ENCODE data around the gene CTNNBL1.
A peak's percentile ranks its signal among the peaks of the same experiment; 100 is the strongest.
"Not testable (repeated sequence)": the region's sequence is repeated elsewhere in the genome, so short reads cannot be mapped to it uniquely, and the experiment has no call there.

Gene CTNNBL1

GRCh38 chr20:37679751-37680150 is 14.1 kb upstream of the CTNNBL1 start:
- DNase-seq, result not testable (repeated sequence)

- no peak for DNase-seq
Observed at GRCh38 chr20:37680420-37680819, 13.4 kb upstream of the CTNNBL1 start.

DNA sequence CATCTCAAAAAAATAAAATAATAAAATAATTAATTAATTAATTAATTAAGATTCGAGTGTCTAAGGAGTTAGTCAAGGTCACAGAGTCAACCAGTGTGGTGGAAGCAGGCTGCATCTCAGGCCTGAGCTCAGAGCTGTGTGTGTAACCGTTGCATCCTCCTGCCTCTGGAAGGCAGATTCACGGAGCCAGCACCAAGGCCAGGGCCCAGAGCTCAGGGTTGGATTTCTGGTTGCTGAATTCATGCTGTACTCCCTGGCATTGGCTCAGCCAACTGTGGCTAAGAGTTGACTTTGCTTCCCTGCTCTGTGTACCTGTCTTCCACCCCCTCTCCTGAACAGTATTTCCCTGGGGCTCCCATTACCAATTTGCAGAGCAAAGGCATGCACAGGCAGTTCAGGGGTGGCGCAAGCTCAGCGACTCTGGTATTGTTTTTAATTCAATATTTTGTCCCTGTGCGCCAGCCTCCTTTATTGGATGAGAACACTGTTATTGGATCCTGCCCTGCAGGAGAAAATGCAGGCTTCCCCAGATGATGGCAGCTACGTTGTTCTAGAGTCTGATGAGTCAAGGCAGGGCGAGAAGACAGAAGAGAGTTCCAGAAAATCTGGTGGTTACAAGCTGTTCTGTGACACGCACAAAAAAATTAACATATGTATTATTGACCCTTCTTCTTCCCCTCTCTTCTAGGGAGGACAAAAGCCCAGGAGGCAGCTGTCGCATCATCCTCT is 12.3 kb upstream of the CTNNBL1 start:
- DNase-seq, result peak; percentile 16

- not testable (repeated sequence) for DNase-seq
Observed at GRCh38 chr20:37683146-37683545, 10.7 kb upstream of the CTNNBL1 start.

- DNase-seq, result no peak
Observed at GRCh38 chr20:37686762-37687477, 6.9 kb upstream of the CTNNBL1 start.

- DNase-seq, result no peak
Observed at GRCh38 chr20:37687478-37687805, 6.4 kb upstream of the CTNNBL1 start.

DNA sequence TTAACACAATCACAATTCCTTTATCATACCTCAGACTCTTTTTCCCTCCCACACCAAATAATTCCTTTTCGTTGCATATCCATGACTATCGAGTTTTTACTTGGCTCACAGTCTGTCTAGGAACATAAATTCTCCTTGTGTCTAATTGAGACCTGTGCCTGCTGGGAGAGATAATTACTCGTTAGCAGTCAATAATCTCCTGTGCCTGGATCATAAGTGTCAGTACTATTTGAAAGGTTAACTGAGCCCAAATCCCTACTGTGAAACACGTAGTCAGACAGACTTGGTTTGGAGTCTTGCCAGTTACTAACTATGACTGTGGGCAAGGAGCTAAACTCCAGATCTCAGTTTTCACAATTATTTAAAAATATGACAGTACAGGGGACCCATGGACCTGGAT is 5.7 kb upstream of the CTNNBL1 start:
- DNase-seq, result peak; percentile 35

DNA sequence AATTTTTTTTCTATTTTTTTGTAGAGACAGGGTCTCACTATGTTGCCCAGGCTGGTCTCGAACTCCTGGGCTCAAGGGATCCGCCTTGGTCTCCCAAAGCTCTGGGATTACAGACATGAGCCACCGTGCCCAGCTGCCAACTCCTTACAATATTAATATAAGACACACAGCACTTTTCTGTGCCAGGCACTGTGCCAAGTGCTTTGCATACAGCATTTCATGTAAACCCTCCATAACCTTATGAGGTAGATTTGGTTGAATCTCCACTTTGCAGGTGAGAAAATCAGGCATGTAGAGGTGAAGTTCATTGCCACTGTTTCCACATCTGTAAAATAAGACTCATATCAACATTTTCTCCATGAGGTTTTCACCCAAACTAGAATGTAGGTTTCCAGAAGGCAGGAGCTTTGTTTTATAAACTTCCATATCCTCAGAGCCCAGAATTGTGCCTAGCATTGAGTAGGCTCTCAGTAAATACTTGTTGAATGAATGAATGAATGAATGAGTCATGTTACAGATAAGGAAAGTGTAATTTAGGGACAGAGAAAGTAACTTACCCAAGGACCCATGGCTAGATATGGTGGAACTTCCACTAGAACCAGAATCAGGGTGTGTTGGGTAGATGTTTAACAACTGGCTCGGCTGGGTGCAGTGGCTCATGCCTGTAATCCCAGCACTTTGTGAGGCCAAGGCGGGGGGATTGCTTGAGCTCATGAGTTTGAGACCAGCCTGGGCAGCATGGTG is 3.0 kb upstream of the CTNNBL1 start:
- no peak for DNase-seq

- no peak for DNase-seq
Observed at GRCh38 chr20:37692459-37693166, 1.2 kb upstream of the CTNNBL1 start.

- no peak for DNase-seq
Observed at GRCh38 chr20:37693242-37693634, 592 bp upstream of the CTNNBL1 start.

DNA sequence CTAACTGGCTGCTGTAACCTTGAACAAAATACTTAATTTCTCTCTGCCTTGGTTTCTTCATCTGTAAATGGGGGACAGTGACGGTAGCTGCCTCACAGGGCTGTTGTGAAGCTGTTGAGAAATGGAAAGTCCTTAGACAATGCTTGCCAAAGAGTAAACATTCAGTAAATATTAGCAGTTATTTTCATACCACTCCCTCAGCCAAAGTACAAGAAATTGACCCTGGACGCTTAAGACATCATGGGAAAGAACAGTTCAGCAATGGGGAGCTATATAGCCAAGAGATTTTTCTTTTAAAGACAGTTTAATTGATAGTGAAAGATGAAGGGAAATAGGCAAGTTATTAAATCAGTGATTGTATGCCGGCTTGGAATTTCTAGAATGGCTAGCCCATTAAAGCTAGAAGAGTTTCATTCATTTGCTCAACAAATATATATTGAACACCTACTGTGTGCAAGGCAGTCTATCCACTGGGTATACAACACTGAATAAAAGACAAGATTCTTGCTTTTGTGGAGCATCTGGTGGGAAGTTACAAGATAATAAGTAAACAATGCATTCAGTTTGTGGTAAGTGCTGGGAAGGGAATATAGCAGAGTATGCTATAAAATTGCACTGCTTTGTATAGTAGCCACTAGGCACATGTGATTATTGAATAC is 2.0 kb downstream of the CTNNBL1 start:
- no peak for DNase-seq

DNA sequence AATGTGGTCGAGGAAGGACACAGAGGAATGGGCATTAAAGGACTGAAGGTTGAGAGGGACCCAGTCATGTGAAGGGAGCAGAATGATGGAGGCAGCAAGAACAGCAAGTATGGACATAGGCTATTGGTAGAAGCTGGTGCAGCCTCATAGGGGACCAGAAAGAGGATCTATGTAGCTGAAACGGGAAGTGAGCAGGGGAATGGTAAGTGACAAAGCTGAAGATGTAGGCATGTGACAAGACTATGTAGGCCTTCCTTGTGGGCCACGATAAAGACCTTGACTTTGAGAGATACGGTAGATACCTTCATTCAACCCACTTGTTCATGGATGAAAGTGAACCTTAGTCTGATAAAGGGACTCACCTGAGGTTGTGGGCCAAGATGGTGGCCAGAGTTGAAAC is 3.5 kb downstream of the CTNNBL1 start:
- no peak for DNase-seq

GRCh38 chr20:37699202-37699601 is 5.4 kb downstream of the CTNNBL1 start:
- no peak for DNase-seq

DNA sequence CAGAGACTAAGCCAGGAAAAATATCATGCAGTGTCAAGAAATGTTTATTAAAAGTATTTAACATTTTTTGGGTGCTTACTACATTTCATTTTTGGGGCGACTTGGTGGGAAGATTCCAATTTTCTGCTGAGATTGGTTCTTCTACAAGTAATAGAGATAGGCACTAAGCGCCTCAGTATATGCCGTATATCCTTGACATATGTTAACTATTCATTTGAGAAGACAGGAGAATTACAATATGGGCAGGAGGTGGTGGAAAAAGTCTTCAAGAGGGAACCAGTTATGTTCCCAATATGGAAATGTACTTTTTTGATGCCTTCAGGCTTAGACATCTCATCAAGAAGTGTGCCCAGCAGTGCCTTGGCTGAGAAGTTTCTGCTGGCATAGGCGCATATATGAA is 6.5 kb downstream of the CTNNBL1 start:
- DNase-seq, result no peak

DNA sequence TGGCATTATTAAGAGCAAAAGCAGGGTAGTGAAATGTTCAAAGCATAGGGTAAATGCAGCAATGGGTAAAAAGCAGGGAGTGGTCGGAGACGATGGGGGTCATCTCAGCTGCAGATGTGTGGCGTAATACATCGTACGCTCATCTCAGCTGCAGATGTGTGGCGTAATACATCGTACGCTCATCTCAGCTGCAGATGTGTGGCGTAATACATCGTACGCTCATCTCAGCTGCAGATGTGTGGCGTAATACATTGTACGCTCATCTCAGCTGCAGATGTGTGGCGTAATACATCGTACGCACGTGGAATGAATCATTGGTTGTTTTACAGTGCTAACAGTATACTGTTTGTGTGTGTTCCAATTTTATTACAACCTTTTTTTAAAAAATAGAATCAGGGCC is 7.8 kb downstream of the CTNNBL1 start:
- DNase-seq, result not testable (repeated sequence)

- no peak for DNase-seq
Observed at GRCh38 chr20:37702403-37703034, 8.7 kb downstream of the CTNNBL1 start.

DNA sequence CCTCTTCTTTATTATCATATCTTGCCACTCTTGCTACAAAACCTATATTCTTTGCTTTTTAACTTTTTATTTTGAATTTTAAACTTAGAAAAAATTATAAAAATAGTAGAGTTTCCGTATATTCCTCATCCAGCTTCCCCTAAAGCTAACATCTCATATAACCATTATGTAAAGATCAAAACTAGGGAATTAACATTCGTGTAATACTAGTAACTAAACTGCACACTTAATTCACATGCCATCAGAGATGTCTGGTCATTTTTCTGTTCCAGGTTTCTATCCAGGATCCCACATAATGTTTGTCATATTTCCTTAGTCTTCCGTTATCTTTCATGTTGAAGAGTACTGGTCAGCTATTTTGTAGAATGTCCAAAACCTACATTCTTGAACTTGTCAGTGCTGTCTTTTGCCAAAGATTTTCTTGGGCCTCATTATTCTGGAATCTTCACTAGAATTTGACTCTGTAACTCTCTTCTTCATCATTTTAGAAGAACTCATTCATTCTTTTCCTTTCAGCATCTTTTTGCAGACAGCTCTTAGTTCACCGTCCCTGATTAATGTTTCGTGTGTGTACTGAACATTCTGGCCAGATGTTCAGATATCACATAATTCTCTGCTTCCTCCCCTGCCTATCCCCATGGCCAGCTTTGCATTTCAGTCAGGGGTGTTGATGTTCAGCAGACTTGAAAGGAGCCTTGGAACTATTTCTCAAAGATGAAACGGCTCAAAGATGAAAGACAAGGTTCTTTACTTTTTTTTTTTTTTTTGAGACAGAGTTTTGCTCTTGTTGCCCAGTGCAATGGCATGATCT is 9.4 kb downstream of the CTNNBL1 start:
- DNase-seq, result no peak

DNA sequence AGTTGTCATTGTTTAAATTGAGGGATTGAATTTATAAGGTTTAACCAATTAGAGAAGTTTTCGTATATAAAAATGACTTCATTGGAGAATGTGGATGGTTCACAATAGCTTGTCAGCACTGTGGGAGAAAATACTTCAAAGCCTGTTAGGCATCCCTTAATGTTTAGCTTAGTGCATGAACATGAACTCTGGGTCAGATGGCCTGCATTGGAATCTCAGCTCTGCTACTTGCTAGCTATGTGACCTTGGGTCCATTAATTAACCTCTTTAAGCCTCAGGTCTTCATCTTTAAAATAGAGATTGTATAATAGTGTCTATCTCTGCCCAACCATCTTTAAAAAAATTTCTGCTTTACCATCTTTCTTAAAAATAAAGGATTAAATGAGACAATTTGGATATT is 11.1 kb downstream of the CTNNBL1 start:
- no peak for DNase-seq

DNA sequence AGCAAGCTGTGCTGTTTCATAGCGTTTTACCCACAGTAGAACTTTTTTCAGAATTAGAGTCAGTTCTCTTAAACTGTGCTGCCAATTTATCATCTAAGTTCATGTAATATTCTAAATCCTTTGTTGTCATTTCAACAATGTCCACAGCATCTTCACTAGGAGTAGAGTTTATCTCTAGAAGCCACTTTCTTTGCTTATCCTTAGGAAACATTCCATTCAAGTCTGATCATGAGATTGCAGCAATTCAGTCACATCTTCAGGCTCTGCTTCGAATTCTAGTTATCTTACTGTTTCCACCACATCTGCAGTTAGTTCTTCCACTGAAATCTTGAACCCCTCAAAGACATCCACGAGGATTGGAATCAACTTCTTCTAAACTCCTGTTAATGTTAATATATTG is 12.5 kb downstream of the CTNNBL1 start:
- no peak for DNase-seq

DNA sequence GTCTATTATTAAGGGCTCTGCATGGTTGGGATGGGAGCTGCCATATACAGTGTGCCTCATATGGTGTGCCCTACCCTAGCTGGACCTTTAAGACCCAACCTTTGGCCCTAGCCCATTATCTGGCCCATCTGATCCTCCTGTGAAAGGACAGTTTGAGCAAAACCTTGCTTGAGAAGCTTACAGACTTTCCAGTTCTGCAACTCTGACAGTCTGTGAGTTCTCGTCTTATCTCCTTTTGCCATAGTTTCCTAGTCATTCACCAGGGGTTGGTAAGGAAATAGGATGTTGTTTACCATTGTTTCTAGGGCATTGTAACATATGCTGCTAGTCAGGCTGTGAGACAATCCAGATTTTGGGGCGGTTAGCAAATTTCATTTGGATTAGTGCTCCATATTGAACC is 17.2 kb downstream of the CTNNBL1 start:
- no peak for DNase-seq

All from NCI-H146 (cell line).